ENCODE measurements around the gene AKAP17A.

DNA sequence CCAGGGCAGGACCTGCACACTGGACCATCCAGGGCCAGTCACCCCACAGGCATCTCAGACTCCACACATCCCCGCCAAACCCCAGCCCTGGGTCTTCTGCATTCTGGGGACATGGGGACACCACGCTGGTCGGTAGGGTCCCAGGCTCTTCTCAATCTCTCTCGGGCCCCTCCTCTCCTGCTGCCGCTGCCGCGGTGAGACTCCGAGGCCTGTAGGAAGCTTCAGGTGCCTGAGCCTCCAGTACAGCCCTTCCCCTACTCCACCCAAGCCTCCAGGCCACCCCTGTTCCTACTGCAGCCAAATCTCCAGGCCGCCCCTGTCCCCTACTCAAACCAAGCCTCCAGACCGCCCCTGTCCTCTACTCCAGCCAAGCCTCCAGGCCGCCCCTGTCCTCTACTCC, 17.9 kb downstream of the AKAP17A start:
- TF ChIP-seq CTCF (IDR thresholded peaks at IDR 0.05; ENCODE audit: insufficient read depth, low read length): no peak
- TF ChIP-seq POLR2AphosphoS5 (IDR thresholded peaks at IDR 0.05; ENCODE audit: low read depth): no peak
- TF ChIP-seq GABPA (IDR thresholded peaks at IDR 0.05; ENCODE audit: low read depth): no peak
- TF ChIP-seq REST (IDR thresholded peaks at IDR 0.05; ENCODE audit: insufficient replicate concordance, low read depth): no peak

Measured in HL-60 (cell line).